Keratinocyte (primary cell): ENCODE measurements around the gene SERBP1.

ENCODE experiments used
- EZH2 ChIP-seq: IDR thresholded peaks from one replicate; pipeline ENCODE4 v1.6.1; 2012; ENCODE audit warnings: inconsistent platforms, mild to moderate bottlenecking, low read length, moderate library complexity
- TF ChIP-seq, protein P1 (sequence below), 3 experiments: IDR thresholded peaks in 1 of 3; conservative IDR thresholded peaks in 1 of 3; optimal IDR thresholded peaks in 1 of 3; 2 replicates in 2 of 3; 3 replicates in 1 of 3; pipeline versions ENCODE3 to v1.5.1; 2011; ENCODE audit warnings: low read length in 3 of 3, mild to moderate bottlenecking in 3 of 3, moderate library complexity in 2 of 3, control low read depth in 1 of 3, inconsistent platforms in 1 of 3; ENCODE audit not compliant: insufficient read depth in 2 of 3; ENCODE audit errors: extremely low read depth in 1 of 3

DNA sequence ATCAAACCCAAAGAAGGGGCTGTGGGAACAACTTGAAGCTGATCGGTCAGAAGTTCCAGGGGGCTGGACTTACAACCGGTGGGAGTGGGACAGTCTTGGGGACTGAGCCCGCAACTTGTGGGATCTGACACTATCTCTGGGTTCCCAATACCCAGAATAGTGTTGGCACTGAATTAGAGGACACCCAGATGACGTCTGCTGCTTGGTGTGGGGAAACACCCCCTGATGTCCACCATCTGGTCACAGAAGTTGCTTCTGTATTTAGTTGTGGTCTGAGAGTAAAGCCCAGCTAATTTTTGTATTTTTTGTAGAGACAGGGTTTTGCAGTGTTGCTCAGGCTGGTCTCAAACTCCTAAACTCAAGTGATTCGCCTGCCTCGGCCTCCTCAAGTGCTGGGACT, 28.8 kb downstream of the SERBP1 start:
- TF ChIP-seq, protein P1, sequence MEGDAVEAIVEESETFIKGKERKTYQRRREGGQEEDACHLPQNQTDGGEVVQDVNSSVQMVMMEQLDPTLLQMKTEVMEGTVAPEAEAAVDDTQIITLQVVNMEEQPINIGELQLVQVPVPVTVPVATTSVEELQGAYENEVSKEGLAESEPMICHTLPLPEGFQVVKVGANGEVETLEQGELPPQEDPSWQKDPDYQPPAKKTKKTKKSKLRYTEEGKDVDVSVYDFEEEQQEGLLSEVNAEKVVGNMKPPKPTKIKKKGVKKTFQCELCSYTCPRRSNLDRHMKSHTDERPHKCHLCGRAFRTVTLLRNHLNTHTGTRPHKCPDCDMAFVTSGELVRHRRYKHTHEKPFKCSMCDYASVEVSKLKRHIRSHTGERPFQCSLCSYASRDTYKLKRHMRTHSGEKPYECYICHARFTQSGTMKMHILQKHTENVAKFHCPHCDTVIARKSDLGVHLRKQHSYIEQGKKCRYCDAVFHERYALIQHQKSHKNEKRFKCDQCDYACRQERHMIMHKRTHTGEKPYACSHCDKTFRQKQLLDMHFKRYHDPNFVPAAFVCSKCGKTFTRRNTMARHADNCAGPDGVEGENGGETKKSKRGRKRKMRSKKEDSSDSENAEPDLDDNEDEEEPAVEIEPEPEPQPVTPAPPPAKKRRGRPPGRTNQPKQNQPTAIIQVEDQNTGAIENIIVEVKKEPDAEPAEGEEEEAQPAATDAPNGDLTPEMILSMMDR (optimal IDR thresholded peaks at IDR 0.05 in 1 of 3, IDR thresholded peaks at IDR 0.05 in 1 of 3, conservative IDR thresholded peaks at IDR 0.05 in 1 of 3; ENCODE audit: extremely low read depth in 1 of 3, insufficient read depth in 2 of 3, low read length in 3 of 3) = no peak
- no peak for TF ChIP-seq EZH2
